HG03095 (cell line): ENCODE measurements around the gene SULT2B1.

ENCODE experiments used
- ATAC-seq: cut with Tn5 transposase; IDR thresholded peaks from one replicate; pipeline ENCODE4 v1.9.1; 2021; ENCODE audit warnings: moderate library complexity; ENCODE audit not compliant: unreplicated experiment

The SULT2B1 gene

DNA sequence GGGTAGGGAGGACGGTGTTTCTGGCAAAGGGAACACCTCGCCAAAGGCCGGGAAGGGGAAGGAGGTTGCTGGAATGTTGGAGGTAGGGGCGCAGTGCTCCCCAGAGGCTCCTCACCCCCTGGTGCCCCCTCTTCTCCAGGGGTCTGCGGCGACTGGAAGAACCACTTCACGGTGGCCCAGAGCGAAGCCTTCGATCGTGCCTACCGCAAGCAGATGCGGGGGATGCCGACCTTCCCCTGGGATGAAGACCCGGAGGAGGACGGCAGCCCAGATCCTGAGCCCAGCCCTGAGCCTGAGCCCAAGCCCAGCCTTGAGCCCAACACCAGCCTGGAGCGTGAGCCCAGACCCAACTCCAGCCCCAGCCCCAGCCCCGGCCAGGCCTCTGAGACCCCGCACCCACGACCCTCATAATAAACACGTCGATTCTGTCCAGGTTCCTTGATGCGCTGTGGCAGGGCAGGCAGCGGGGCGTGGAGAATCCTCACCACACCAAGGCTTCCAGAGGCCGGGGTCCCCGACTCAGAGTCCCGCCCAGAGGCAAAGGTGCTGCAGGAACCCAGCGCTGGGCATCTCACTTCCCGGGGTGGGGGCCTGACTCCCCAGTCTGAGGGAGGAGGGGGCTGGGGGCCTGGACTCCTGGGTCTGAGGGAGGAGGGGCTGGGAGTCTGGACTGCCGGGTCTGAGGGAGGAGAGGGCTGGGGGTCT is 47.2 kb downstream of the SULT2B1 start:
- no peak for ATAC-seq

GRCh38 chr19:48600679-48601417 is 48.9 kb downstream of the SULT2B1 start:
- ATAC-seq: no peak

- no peak for ATAC-seq
Measured at GRCh38 chr19:48603001-48603400, 51.0 kb downstream of the SULT2B1 start.

DNA sequence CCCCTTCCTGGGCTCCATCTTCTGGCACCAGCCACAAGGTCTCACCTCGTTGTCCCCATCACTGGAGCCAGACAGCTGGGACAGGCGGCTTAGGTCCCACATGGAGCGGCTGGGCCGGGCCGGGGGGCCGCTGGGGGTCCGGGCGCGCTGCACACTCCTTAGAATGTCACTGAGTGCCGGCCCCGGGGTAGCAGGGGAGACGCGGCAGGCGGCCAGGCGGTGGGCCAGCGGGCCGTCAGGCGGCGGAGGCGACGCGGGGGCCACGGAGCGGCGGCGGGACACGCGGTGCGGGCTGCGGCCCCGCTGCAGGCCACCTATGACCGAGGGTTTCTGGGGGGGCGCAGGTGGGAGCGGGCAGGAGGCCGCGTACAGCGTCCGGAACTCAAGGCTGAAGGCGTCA is 51.5 kb downstream of the SULT2B1 start:
- no peak for ATAC-seq

GRCh38 chr19:48603850-48604249 is 51.9 kb downstream of the SULT2B1 start:
- ATAC-seq: no peak

DNA sequence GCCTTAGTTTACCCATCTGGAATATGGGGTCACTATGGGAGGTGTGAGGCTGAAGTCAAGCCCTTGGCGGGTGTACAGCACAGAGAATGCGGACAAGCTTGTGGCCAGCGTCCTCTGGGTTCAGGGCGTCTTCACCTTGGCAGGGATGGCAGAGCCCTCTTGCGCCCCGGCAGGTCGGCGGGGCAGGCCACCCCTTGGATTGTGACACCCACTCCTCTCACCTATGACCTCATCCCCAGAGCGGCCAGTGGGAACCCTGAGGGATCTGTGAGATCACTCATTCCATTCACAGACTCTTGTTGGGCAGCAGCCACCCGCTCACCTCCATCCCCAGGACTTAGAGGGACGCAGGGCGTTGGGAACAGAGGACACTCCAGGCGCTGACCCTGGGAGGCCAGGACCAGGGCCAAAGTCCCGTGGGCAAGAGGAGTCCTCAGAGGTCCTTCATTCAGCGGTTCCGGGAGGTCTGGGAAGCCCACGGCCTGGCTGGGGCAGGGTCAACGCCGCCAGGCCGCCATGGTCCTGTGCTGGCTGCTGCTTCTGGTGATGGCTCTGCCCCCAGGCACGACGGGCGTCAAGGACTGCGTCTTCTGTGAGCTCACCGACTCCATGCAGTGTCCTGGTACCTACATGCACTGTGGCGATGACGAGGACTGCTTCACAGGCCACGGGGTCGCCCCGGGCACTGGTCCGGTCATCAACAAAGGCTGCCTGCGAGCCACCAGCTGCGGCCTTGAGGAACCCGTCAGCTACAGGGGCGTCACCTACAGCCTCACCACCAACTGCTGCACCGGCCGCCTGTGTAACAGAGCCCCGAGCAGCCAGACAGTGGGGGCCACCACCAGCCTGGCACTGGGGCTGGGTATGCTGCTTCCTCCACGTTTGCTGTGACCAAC is 54.7 kb downstream of the SULT2B1 start, which contains the start of gene SPACA4:
Gene SPACA4 (plus strand): TSS at position 280 of the 896 bp plus-strand sequence. CDS start 237 bp downstream, at position 517.
- ATAC-seq: no peak

- no peak for ATAC-seq
Measured at GRCh38 chr19:48607359-48607755, 55.4 kb downstream of the SULT2B1 start.

DNA sequence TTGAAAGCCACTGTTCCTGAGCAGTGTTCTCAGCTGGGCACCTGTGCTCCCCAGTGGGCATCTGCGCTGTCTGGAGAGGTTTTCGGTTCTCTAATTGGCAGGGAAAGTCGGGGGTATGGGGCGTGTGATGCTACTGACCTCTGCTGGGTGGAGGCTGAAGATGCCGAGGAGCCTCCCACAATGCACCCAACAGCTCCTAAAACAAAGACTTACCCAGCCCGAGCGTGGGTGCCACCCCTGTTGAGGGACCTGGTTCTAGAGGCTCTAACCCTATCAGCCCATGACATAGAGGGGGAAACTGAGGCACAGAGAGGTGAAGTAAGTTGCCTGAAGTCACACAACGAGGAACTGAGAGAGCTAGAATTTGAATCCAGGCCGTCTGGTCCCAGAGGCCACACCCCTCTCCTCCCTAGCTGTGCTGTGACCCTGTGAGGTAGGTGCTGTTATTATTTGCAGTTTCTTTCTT is 56.9 kb downstream of the SULT2B1 start:
- ATAC-seq: no peak

DNA sequence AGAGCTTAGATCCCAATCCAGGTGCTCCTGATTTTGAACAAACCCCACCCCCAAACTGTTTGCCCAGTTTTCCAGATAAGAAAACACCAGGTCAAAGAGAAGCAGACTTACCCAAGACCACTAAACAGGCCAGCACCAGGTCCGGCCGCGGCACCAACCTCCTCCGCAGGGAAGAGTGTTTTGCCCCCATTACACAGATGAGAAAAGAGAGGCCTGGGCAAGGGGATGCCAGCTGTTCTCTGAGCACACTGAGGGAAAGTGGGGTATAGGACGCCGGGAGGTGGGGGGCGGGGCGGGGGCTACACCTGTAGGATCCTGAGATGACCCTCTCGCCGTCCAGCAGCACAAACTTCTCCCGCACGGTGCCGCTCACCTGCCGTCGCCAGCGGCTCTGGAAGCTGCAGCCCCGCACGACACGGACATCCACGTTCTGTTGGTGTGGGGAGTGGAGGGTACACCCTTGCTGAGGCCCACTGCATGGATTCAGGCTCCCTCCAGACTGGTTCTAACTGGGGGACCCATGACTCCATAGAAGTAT is 57.7 kb downstream of the SULT2B1 start:
- no peak for ATAC-seq

- no peak for ATAC-seq
Measured at GRCh38 chr19:48611872-48612271, 59.9 kb downstream of the SULT2B1 start.

DNA sequence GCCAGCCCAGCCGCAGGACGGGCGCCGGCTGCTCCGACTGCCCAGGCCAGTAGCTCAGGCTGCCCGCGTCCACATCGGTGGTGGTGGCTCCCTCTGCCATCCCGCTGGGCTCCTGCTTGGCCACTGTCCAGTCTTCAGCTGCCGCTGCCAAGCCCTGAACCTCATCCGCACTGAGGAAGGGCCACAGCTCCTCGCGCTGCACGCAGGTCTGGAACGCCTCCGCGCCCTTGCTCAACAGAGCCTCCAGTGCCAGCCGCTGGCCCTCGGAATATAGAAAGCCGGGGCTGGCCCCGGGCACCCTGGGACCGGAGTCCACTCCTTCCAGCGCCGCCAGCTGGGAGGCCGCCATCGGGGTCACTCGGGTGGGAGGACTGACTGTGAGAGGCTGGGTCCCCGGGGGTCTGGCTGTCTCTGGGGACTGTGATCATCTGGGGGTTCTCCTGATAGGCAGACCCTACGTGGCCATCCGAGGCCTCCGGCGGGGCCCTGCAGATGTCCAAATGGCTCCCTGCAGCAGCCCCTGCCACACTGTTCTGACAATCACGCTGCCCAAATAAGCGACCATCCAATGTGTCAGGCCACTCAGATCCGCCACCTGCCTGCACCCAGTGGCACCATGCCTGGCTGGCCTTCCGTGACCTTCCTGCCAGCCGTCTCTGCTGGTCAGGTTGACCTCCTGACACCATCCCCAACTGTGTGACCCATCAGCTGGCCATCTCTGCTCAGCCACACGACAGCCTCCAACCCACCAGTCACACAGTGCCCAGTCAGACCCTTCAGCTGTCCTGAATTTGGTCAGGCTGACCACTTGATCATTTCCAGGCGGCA is 61.3 kb downstream of the SULT2B1 start:
- no peak for ATAC-seq

DNA sequence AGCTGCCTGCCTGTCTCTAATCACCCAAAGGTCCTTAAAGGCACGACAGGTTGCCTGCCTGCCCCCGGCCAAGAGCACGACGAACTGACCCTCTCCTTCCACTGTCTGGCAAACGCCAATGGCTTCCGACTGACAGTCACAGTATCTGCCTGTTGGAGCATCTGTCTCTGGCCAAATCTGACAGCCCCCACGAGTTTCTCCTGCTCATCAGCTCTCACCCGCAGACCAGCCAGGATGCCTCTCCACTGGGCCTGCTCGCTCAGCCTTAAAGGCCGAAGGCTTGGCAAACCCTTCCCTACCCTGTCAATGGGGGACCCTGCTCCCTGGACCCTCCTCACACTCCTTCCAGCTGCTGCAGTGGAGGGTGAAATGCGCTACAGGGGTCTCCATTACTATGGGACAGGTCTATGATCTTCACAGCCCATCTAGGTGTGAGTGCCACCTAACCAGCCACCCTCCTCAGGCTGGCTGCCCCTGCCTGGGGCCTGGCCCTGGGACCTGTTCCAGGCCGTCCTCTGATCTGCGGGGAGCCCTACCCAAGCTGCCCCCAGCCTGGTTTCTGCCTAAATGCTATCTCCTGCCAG is 62.0 kb downstream of the SULT2B1 start:
- ATAC-seq: no peak

DNA sequence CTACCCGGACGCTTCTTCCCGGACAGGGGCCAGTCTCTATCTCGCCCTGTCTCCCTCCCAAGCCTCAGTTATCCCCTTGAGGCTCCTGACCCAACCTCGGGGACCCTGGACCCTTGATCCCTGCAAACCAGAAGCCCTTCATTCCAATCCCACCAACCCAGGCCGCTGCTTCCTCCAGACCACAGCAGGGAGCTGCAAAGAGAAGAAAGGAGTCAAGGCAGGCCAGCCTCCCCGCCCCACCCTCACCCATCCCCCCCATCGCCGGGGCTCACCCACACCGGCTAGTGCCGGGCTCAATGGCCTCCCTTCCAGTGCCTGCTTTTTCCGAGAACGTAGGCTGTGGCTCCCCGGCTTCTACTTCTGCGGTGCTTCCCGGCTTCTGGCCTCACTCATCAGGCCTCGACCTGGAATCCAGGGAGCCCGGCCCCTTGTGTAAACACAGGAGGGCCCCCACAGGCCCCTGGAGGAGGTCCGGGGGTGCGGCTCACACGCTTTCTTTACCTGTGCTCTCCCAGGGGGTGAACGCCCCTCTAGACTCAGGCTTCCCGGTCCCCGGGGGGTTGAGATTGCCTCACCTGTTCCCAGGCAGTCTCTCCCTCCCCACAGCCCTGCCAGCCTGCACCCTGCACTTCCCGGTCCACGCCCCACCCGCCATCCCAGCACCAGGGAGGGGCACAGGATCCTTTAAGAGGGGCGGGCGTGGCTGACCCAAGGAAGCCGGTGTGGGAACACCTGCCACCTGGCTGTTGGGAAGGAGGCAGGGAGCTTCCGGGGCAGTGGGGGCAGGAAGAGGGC is 62.7 kb downstream of the SULT2B1 start, which contains the start of gene FAM83E:
Gene FAM83E (minus strand): TSS at position 641 of the 795 bp plus-strand sequence. CDS start 1,704 bp downstream, outside the sequence.
- no peak for ATAC-seq

DNA sequence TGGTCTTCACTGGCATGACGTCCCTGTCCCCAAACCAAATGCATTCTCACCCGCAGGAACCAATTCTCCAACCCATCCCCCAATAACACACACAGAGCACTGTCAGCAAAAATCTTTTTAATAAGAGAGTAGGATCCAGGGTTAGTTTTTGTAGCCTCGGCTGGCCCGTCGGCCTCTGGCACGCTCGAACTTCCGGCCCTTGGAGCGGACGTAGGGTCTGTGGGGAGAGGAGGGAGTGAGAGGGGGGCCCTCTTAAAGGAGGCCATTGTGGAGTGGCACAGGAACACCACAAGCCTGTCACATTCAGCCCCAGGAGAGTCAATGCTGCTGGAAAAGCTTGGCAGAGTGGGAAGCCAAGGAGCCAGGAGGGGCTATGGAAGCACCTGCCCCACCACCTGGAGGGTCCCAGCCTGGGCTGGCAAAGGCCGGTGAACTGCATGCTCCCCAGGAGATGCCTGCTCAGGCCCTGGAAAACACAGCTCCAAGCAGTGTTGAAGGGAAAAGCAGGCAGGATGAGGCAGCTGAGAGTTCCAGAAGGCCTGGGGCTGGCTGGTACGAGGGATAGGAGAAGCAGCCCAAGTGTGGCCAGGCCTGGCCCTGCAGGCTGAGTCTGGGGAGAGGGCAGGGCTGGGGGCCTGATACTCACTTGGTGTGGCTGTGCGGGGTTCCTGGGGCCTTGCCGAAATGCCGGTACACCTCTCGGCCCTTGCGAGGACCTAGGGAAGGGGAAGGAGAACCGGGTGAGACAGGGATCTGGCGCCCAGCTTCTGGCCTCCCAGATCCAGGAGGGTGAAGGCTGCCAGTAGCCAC is 63.5 kb downstream of the SULT2B1 start:
- no peak for ATAC-seq

DNA sequence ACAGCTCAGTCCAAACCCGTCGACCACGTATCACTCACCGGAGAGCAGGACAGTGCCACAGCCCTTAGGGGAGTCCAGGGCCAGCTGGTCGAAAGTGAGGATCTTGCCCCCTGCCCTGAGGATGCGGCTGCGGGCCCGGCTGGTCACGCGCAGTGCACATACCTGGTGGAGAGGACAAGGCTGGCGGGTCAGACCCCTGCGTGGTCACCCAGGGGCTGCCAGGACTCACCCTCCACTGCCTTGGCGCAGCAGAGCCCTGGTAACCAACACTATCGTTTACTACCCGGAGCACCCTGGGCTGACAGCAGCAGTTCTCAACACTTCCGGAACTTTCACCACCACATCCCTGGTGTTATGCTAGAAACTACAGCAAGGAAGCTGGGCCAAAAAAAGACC is 64.1 kb downstream of the SULT2B1 start:
- no peak for ATAC-seq

DNA sequence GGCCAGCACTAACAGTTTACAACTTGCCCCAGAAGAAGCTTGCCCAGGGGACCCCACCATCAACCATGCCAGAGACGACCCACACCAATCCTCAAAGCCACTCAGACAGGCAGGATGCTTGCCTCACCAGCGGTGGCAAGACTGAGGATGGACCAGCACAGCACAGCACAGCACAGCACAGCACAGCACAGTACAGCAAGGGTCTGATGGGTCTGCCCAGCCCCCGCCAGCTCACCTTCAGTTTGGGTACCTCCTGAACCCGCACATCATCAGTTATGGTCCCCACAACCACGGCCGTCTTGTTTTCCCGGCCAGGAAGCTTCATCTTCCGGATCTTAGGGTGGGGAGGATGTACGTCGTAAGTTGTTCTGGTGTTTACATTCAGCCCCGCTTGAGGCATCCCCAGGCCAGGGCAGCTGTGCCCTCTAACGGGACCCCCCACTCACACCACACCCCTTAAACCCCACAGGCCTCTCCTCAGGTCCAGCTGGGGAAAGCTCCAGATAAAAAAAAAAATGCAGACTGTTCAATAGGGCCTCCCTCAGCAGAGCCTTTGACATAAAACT is 64.6 kb downstream of the SULT2B1 start:
- no peak for ATAC-seq

DNA sequence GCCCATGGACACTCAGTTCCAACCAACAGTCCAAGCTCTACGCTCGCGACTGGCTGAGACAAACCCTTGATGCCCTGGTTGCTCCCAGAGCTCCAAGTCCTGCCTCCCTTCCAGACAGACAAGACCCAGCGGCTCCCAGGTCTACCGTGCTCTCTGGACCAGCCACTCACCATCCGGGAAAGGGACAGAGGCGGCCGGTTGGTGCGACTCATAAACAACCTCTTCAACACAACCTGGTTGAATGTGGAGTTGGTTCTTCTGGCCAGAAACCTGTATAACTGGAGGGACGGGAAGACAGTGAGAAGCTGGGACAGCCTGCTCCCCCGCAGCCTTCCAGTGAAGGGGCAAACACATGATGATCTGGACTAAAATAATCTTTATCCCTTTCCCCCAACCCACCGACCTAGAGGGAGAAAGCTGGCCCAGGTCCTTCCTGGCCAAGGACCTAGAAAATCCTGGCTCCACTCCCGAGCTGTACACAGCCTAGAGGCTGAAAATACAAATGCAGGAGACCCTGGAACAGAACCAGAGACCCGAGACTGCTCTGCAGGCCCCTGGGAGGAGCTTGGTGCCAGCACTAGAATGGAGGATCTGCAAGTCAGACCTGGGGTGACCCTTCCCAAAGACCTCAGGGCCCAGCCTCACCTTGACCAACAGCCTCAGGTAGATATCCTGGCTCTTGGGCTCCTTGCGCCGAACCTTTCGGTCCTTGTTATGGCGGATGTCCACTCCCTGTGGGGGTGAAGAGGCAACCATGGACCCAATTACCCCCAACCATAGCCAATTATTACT is 65.4 kb downstream of the SULT2B1 start:
- no peak for ATAC-seq
